Spleen (tissue), 7 donors: ENCODE results near the gene COL5A2.

ENCODE experiments used
- POLR2A ChIP-seq, 3 donors: fragments of 450-650 bp; IDR thresholded peaks; one replicate each; pipeline ENCODE4 v1.5.1; 2017; ENCODE audit warnings: antibody characterized with exemption in 3 of 3, mild to moderate bottlenecking in 1 of 3
- POLR2AphosphoS5 ChIP-seq, 3 donors: sonication (generic); formaldehyde crosslinking; IDR thresholded peaks; one replicate each; pipeline ENCODE4 v1.5.1; 2017; ENCODE audit warnings: antibody characterized with exemption in 3 of 3
- TF ChIP-seq, protein P1 (sequence below), 11 experiments: fragments of 200-600 bp in 7 of 11; fragments of 450-650 bp in 4 of 11; sonication (generic) in 4 of 11; IDR thresholded peaks in 8 of 11; conservative IDR thresholded peaks in 3 of 11; 1 replicate in 7 of 11; 2 replicates in 4 of 11; pipeline versions ENCODE4 v1.4.0 to v1.8.0; 2016 to 2021; ENCODE audit warnings: antibody characterized with exemption in 11 of 11, inconsistent platforms in 4 of 11, mild to moderate bottlenecking in 1 of 11
- donor health status: DM: no; HTN: no; CAD: no; lungs with moderate emphysema.
- donor health status: DM: no; HTN: no; CAD: no.
- donor health status: DM: no; HTN: no; CAD: no.

DNA sequence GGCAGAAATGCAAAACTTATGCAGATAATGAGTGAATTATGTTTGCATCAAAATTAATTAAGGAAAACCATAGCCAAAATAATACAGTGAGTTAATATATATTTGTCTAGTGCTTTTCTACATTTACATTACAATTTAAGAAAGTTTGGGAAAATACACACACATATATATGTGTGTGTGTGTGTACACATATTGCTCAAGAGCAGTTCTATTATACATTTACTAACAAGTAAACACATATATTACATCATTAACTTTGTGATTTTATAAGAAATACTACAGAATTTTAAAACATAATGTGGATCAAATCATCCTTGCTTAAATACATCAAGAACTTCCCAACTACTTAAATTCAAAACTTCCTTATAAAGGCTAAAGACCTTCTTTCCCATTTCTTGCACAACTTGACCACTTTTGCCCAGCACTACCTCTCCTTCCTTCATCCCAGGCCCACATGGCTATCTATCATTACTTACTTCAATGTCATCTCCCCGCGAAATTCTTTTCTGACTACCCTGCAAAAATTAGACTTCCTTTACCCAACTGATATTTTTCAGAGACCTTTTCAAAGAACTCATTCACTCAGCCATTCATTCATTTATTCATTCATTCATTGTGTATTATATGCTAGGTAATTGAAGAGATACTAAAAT is 68.4 kb downstream of the COL5A2 start:
- TF ChIP-seq POLR2A (IDR thresholded peaks at IDR 0.05) (no peak), POLR2AphosphoS5 (IDR thresholded peaks at IDR 0.05) (no peak)
- TF ChIP-seq, protein P1, sequence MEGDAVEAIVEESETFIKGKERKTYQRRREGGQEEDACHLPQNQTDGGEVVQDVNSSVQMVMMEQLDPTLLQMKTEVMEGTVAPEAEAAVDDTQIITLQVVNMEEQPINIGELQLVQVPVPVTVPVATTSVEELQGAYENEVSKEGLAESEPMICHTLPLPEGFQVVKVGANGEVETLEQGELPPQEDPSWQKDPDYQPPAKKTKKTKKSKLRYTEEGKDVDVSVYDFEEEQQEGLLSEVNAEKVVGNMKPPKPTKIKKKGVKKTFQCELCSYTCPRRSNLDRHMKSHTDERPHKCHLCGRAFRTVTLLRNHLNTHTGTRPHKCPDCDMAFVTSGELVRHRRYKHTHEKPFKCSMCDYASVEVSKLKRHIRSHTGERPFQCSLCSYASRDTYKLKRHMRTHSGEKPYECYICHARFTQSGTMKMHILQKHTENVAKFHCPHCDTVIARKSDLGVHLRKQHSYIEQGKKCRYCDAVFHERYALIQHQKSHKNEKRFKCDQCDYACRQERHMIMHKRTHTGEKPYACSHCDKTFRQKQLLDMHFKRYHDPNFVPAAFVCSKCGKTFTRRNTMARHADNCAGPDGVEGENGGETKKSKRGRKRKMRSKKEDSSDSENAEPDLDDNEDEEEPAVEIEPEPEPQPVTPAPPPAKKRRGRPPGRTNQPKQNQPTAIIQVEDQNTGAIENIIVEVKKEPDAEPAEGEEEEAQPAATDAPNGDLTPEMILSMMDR (IDR thresholded peaks at IDR 0.05 in 8 of 11, conservative IDR thresholded peaks at IDR 0.05 in 3 of 11), result no peak
